Central memory CD8-positive, alpha-beta T cell (primary cell): Measurements from ENCODE around the gene IFNLR1.

Experiments used
- ATAC-seq: fragments of 150-1000 bp; cut with Tn5 transposase; replicated peaks from 2 replicates; pipeline ENCODE4 v1.10.0; 2022; ENCODE audit warnings: mild to moderate bottlenecking, moderate FRiP score, moderate number of reproducible peaks; ENCODE audit not compliant: poor library complexity, severe bottlenecking; ENCODE audit errors: extremely low read depth
- DNase-seq, 2 donors: peaks; one replicate each; pipeline ENCODE4 v3.0.0; 2021; ENCODE audit warnings: low spot score in 2 of 2
- H3K27ac Mint-ChIP-seq: one replicate; pipeline ENCODE4 v1.8.0; 2022; ENCODE audit warnings: low read depth, mild to moderate bottlenecking, moderate library complexity, mixed read lengths
- H3K27me3 Mint-ChIP-seq: one replicate; pipeline ENCODE4 v1.8.0; 2022; ENCODE audit warnings: mixed read lengths
- H3K36me3 Mint-ChIP-seq: one replicate; pipeline ENCODE4 v1.8.0; 2022; ENCODE audit warnings: mild to moderate bottlenecking, moderate library complexity, mixed read lengths; ENCODE audit not compliant: insufficient read depth
- H3K4me1 Mint-ChIP-seq: one replicate; pipeline ENCODE4 v1.8.0; 2022; ENCODE audit warnings: mixed read lengths
- H3K4me3 Mint-ChIP-seq: one replicate; pipeline ENCODE4 v1.8.0; 2022; ENCODE audit warnings: mild to moderate bottlenecking, moderate library complexity, mixed read lengths
- H3K9me3 Mint-ChIP-seq: one replicate; pipeline ENCODE4 v1.8.0; 2022; ENCODE audit warnings: mixed read lengths

The IFNLR1 gene

GRCh38 chr1:24202987-24203386 is 15.9 kb upstream of the IFNLR1 start:
- Mint-ChIP-seq H3K9me3 (no peaks in the 10 kb centered on the region), H3K4me3 (no peak overlapping the region), H3K36me3 (peaks cover 6% of the 10 kb centered on the region), H3K4me1 (no peaks in the 10 kb centered on the region), H3K27me3 (no peaks in the 10 kb centered on the region), H3K27ac (no peak overlapping the region)
- no peak for ATAC-seq
- no peak for DNase-seq

GRCh38 chr1:24202556-24202955 is 15.5 kb upstream of the IFNLR1 start:
- Mint-ChIP-seq H3K27me3 (no peaks in the 10 kb centered on the region), H3K36me3 (peaks cover 6% of the 10 kb centered on the region), H3K9me3 (no peaks in the 10 kb centered on the region), H3K27ac (no peak overlapping the region), H3K4me1 (no peaks in the 10 kb centered on the region), H3K4me3 (no peak overlapping the region)
- ATAC-seq (no peak), DNase-seq (no peak)

GRCh38 chr1:24201941-24202440 is 14.9 kb upstream of the IFNLR1 start:
- Mint-ChIP-seq H3K4me1 (no peaks in the 10 kb centered on the region), H3K4me3 (no peak overlapping the region), H3K27ac (no peak overlapping the region), H3K27me3 (no peaks in the 10 kb centered on the region), H3K36me3 (peaks cover 6% of the 10 kb centered on the region), H3K9me3 (no peaks in the 10 kb centered on the region)
- no peak for ATAC-seq
- peak; percentile 22 to 46 for DNase-seq

- Mint-ChIP-seq H3K36me3 (peaks cover 8% of the 10 kb centered on the region), H3K27ac (no peak overlapping the region), H3K4me1 (no peaks in the 10 kb centered on the region), H3K27me3 (no peaks in the 10 kb centered on the region), H3K4me3 (no peak overlapping the region), H3K9me3 (no peaks in the 10 kb centered on the region)
- peak; percentile 73 for ATAC-seq
- peak; percentile 63 to 65 for DNase-seq
Measured at GRCh38 chr1:24199291-24199900, 12.3 kb upstream of the IFNLR1 start.

GRCh38 chr1:24198766-24199165 is 11.7 kb upstream of the IFNLR1 start:
- Mint-ChIP-seq H3K27me3 (no peaks in the 10 kb centered on the region), H3K27ac (no peak overlapping the region), H3K36me3 (peaks cover 8% of the 10 kb centered on the region), H3K4me1 (no peaks in the 10 kb centered on the region), H3K9me3 (no peaks in the 10 kb centered on the region), H3K4me3 (no peak overlapping the region)
- DNase-seq, result no peak
- no peak for ATAC-seq

GRCh38 chr1:24195874-24196273 is 8.8 kb upstream of the IFNLR1 start:
- Mint-ChIP-seq H3K9me3 (no peaks in the 10 kb centered on the region), H3K27me3 (no peaks in the 10 kb centered on the region), H3K36me3 (peaks cover 13% of the 10 kb centered on the region), H3K4me1 (peaks cover 22% of the 10 kb centered on the region), H3K27ac (no peak overlapping the region), H3K4me3 (no peak overlapping the region)
- ATAC-seq (no peak), DNase-seq (no peak)

- Mint-ChIP-seq H3K36me3 (peaks cover 13% of the 10 kb centered on the region), H3K4me3 (no peak overlapping the region), H3K4me1 (peaks cover 28% of the 10 kb centered on the region), H3K9me3 (no peaks in the 10 kb centered on the region), H3K27me3 (no peaks in the 10 kb centered on the region), H3K27ac (no peak overlapping the region)
- no peak for DNase-seq
- ATAC-seq, result no peak
Measured at GRCh38 chr1:24195136-24195535, 8.0 kb upstream of the IFNLR1 start.

- ATAC-seq, result no peak
- no peak for DNase-seq
- Mint-ChIP-seq H3K36me3 (peaks cover 7% of the 10 kb centered on the region), H3K27me3 (no peaks in the 10 kb centered on the region), H3K4me1 (peaks cover 47% of the 10 kb centered on the region), H3K9me3 (no peaks in the 10 kb centered on the region), H3K4me3 (no peak overlapping the region), H3K27ac (peak overlapping the region; percentile 88)
Measured at GRCh38 chr1:24193046-24193445, 6.0 kb upstream of the IFNLR1 start.

GRCh38 chr1:24191860-24192259 is 4.8 kb upstream of the IFNLR1 start:
- ATAC-seq, result peak; percentile 48
- no peak overlapping the region for H3K4me3 Mint-ChIP-seq
- no peaks in the 10 kb centered on the region for H3K27me3 Mint-ChIP-seq
- H3K4me1 Mint-ChIP-seq, result peaks cover 52% of the 10 kb centered on the region
- no peak for DNase-seq
- no peaks in the 10 kb centered on the region for H3K9me3 Mint-ChIP-seq
- peaks cover 9% of the 10 kb centered on the region for H3K36me3 Mint-ChIP-seq
- H3K27ac Mint-ChIP-seq, result peak overlapping the region; percentile 88

- peaks cover 59% of the 10 kb centered on the region for H3K4me1 Mint-ChIP-seq
- DNase-seq (no peak), ATAC-seq (no peak)
- no peak overlapping the region for H3K4me3 Mint-ChIP-seq
- H3K36me3 Mint-ChIP-seq, result peaks cover 8% of the 10 kb centered on the region
- peak overlapping the region; percentile 88 for H3K27ac Mint-ChIP-seq
- no peaks in the 10 kb centered on the region for H3K9me3 Mint-ChIP-seq
- no peaks in the 10 kb centered on the region for H3K27me3 Mint-ChIP-seq
Measured at GRCh38 chr1:24190983-24191461, 3.9 kb upstream of the IFNLR1 start.

- no peaks in the 10 kb centered on the region for H3K9me3 Mint-ChIP-seq
- H3K27me3 Mint-ChIP-seq, result no peaks in the 10 kb centered on the region
- H3K4me1 Mint-ChIP-seq, result peaks cover 66% of the 10 kb centered on the region
- H3K27ac Mint-ChIP-seq, result peak overlapping the region; percentile 76
- peaks cover 8% of the 10 kb centered on the region for H3K36me3 Mint-ChIP-seq
- ATAC-seq, result no peak
- peak overlapping the region; percentile 89 for H3K4me3 Mint-ChIP-seq
- DNase-seq, result no peak
Measured at GRCh38 chr1:24189528-24189927, 2.4 kb upstream of the IFNLR1 start.

GRCh38 chr1:24186711-24186992 is 437 bp downstream of the IFNLR1 start:
- H3K36me3 Mint-ChIP-seq, result peaks cover 2% of the 10 kb centered on the region
- no peaks in the 10 kb centered on the region for H3K27me3 Mint-ChIP-seq
- peak overlapping the region; percentile 83 for H3K27ac Mint-ChIP-seq
- no peaks in the 10 kb centered on the region for H3K9me3 Mint-ChIP-seq
- no peak for ATAC-seq
- peaks cover 59% of the 10 kb centered on the region for H3K4me1 Mint-ChIP-seq
- DNase-seq, result no peak
- H3K4me3 Mint-ChIP-seq, result peak overlapping the region; percentile 89

GRCh38 chr1:24186031-24186710 is 918 bp downstream of the IFNLR1 start:
- Mint-ChIP-seq H3K9me3 (no peaks in the 10 kb centered on the region), H3K4me3 (peak overlapping the region; percentile 89), H3K36me3 (peaks cover 2% of the 10 kb centered on the region), H3K4me1 (peaks cover 54% of the 10 kb centered on the region), H3K27me3 (no peaks in the 10 kb centered on the region), H3K27ac (peak overlapping the region; percentile 83)
- DNase-seq (no peak), ATAC-seq (no peak)
